HepG2 (cell line): Measurements from ENCODE around the gene SH2D2A. TPM values are rescaled to one million over a fixed set of nuclear protein-coding genes. Genes with fewer than 3 reads are reported as not detected.

Source experiments
- ATAC-seq: fragments of 200-7000 bp; cut with Tn5 transposase; 3 replicates; pipeline ENCODE4 v1.9.1; 2020; ENCODE audit warnings: mild to moderate bottlenecking, moderate library complexity
- BruUV-seq: library from RNA; stranded (reverse); fragments of 400-500 nt; replicated peaks from 2 replicates; lab custom pipeline; 2021; lab: Mats Ljungman, UMichigan
- CTCF ChIA-PET: fragments of 300-600 bp; formaldehyde crosslinking; extraction: SDS; loops from one replicate; lab custom pipeline; 2021; ENCODE audit warnings: low total read pairs, inconsistent platforms, low intra/inter-chr PET ratio; lab: Yijun Ruan, JAX
- POLR2A ChIA-PET: fragments of 350-600 bp; sonication (Branson Sonifier 250); formaldehyde crosslinking; loops from one replicate; lab custom pipeline; 2020; ENCODE audit warnings: antibody characterized with exemption, inconsistent platforms; lab: Yijun Ruan, JAX
- DNase-seq: peaks from one replicate; pipeline ENCODE4 v3.0.0-alpha.2; 2015; ENCODE audit warnings: low spot score
- FAIRE-seq: peaks from 3 replicates; lab custom pipeline; 2011; peaks lifted over from hg19 to GRCh38; lab: Jason Lieb, UNC
- H2AFZ ChIP-seq: one replicate; pipeline ENCODE4 v1.6.1; 2011; ENCODE audit warnings: low read length, inconsistent platforms
- H3K27ac ChIP-seq: fragments of 300-600 bp; 3 replicates; pipeline ENCODE4 v1.8.0; 2011; ENCODE audit warnings: mixed run types, mild to moderate bottlenecking, mixed read lengths, low read length, inconsistent platforms; ENCODE audit not compliant: insufficient read depth; ENCODE audit errors: extremely low read length
- H3K27me3 ChIP-seq, 2 experiments: fragments of 200-600 bp in 1 of 2; 2 replicates in 1 of 2; 3 replicates in 1 of 2; pipeline versions ENCODE4 v1.6.0 to v1.8.0; 2011; ENCODE audit warnings: low read length in 2 of 2, mild to moderate bottlenecking in 2 of 2, moderate library complexity in 2 of 2, inconsistent platforms in 1 of 2; ENCODE audit not compliant: insufficient read depth in 2 of 2, control insufficient read depth in 1 of 2
- H3K36me3 ChIP-seq, 2 experiments: fragments of 200-600 bp in 1 of 2; replicated peaks in 1 of 2; 2 replicates in 1 of 2; 3 replicates in 1 of 2; pipeline versions ENCODE4 v1.5.1 to v1.8.0; 2011; ENCODE audit warnings: low read length in 2 of 2, inconsistent platforms in 1 of 2; ENCODE audit not compliant: insufficient read depth in 2 of 2, control insufficient read depth in 1 of 2
- H3K4me1 ChIP-seq: 2 replicates; pipeline ENCODE4 v1.5.1; 2012; ENCODE audit warnings: low read length, inconsistent platforms; ENCODE audit not compliant: insufficient read depth
- H3K4me2 ChIP-seq: 2 replicates; pipeline ENCODE4 v1.6.0; 2011; ENCODE audit warnings: low read depth, low read length, inconsistent platforms
- H3K4me3 ChIP-seq, 3 experiments: fragments of 200-600 bp in 1 of 3; sonication (generic), shearing (Covaris generic) in 1 of 3; replicated peaks in 1 of 3; 2 replicates each; pipeline ENCODE4 v1.5.1; 2011 to 2016; ENCODE audit warnings: low read length in 3 of 3, inconsistent platforms in 2 of 3, low read depth in 2 of 3, mild to moderate bottlenecking in 2 of 3, control low read depth in 1 of 3, mixed read lengths in 1 of 3; ENCODE audit not compliant: insufficient read depth in 1 of 3
- H3K79me2 ChIP-seq: one replicate; pipeline ENCODE4 v1.6.1; 2011; ENCODE audit warnings: low read length, inconsistent platforms; ENCODE audit not compliant: insufficient read depth
- H3K9ac ChIP-seq: 2 replicates; pipeline ENCODE4 v1.6.0; 2011; ENCODE audit warnings: mild to moderate bottlenecking, low read depth, low read length, inconsistent platforms; ENCODE audit not compliant: insufficient read depth
- H3K9me3 ChIP-seq: 2 replicates; pipeline ENCODE4 v1.5.1; 2012; ENCODE audit warnings: mild to moderate bottlenecking, low read length
- H4K20me1 ChIP-seq: 2 replicates; pipeline ENCODE4 v1.6.0; 2011; ENCODE audit warnings: inconsistent platforms, mild to moderate bottlenecking, low read length, moderate library complexity; ENCODE audit not compliant: insufficient read depth
- ASH2L ChIP-seq: fragments of 300-600, 200-600 bp; sonication (generic); IDR thresholded peaks from 2 replicates; pipeline ENCODE4 v1.7.0; 2017; ENCODE audit warnings: low read depth, mild to moderate bottlenecking, moderate library complexity, mixed read lengths, low read length; ENCODE audit not compliant: insufficient read length
- ATF7 ChIP-seq, 2 experiments: fragments of 450-650 bp in 1 of 2; sonication (generic) in 1 of 2; formaldehyde crosslinking in 1 of 2; IDR thresholded peaks; 2 replicates each; pipeline versions ENCODE4 v1.4.0 to v1.6.1; 2016 to 2020; ENCODE audit warnings: antibody characterized with exemption in 1 of 2, mild to moderate bottlenecking in 1 of 2, missing genetic modification reagents in 1 of 2
- CREB1 ChIP-seq, 2 experiments: fragments of 450-650 bp in 1 of 2; IDR thresholded peaks; 2 replicates each; pipeline ENCODE4 v1.6.1; 2016 to 2017; ENCODE audit warnings: control low read depth in 1 of 2, mild to moderate bottlenecking in 1 of 2, missing compliant biosample characterization in 1 of 2, missing genetic modification characterization in 1 of 2
- MAZ ChIP-seq, 2 experiments: sonication (generic) in 1 of 2; formaldehyde crosslinking in 1 of 2; IDR thresholded peaks; 2 replicates each; pipeline versions ENCODE4 v1.5.0 to v1.6.1; 2012 to 2020; ENCODE audit warnings: low read depth in 2 of 2, mild to moderate bottlenecking in 2 of 2, borderline replicate concordance in 1 of 2, improper control_type of control experiment in 1 of 2, low read length in 1 of 2, missing genetic modification reagents in 1 of 2, moderate library complexity in 1 of 2
- MED1 ChIP-seq: sonication (generic); formaldehyde crosslinking; IDR thresholded peaks from 2 replicates; pipeline ENCODE4 v1.4.0; 2020; ENCODE audit warnings: missing genetic modification reagents
- NFYC ChIP-seq: IDR thresholded peaks from 2 replicates; pipeline ENCODE4 v1.6.1; 2016; ENCODE audit warnings: missing genetic modification reagents, missing compliant biosample characterization
- ZSCAN29 ChIP-seq: sonication (generic); formaldehyde crosslinking; conservative IDR thresholded peaks from 2 replicates; pipeline ENCODE4 v1.4.0; 2020; ENCODE audit warnings: mild to moderate bottlenecking, missing genetic modification reagents
- WGBS: methylation state at CpG from one replicate; pipeline ENCODE4 v1.1.6; 2017; ENCODE audit warnings: low lambda C conversion rate; 5-methylcytosine and 5-hydroxymethylcytosine counted together
- in situ Hi-C: cut with HindIII; loops from 2 replicates; pipeline ENCODE4 v1.10.0; 2017; ENCODE audit warnings: low pct_unique_long_range_greater_than_20kb; ENCODE audit not compliant: extremely low pct_ligation_motif_present
- intact Hi-C: fragments of 100-400 bp; cut with micrococcal nuclease; formaldehyde crosslinking; loops from one replicate; pipeline ENCODE4 v1.10.0; 2022; ENCODE audit not compliant: unreplicated experiment
- polyA plus RNA-seq, 8 experiments: library from polyadenylated mRNA; depleted of rRNA in 3 of 8; stranded (reverse) in 7 of 8; unstranded in 1 of 8; fragments of >200 nt; fragmentation: Illumina TruSeq in 4 of 8; extraction: Trizol in 4 of 8; gene quantifications; 2 replicates each; pipeline versions ENCODE4 v1.2.1 to v1.2.3, GENCODE V29; 2011 to 2016; ENCODE audit warnings: low read depth in 4 of 8, missing spikeins in 1 of 8, mixed read lengths in 1 of 8; ENCODE audit not compliant: insufficient read depth in 1 of 8
- total RNA-seq, 5 experiments: library from RNA; depleted of rRNA; stranded (reverse); fragments of >200 nt; fragmentation: Illumina TruSeq; extraction: Trizol; gene quantifications; 2 replicates each; pipeline ENCODE4 v1.2.3, GENCODE V29; 2016; ENCODE audit warnings: low read depth in 1 of 5
- TF ChIP-seq, protein P1 (sequence below): fragments of 450-650 bp; IDR thresholded peaks from 2 replicates; pipeline ENCODE4 v1.6.1; 2016

Gene SH2D2A
- total and polyA plus RNA-seq, 2 of the 13 experiments (the other 11 are each of a cell fraction or from before 2014, with no cell fraction given): 0.57 to 0.73 TPM

- DNase-seq (no peak), FAIRE-seq (no peak), ATAC-seq (no peak)
- BruUV-seq: no TSS peak
- intact Hi-C loops: loop anchor here (1.0 kb wide), 2 partner anchors 21 to 51 kb away; partner anchors contain the start of gene NTRK1
- in situ Hi-C loops: no loop called here
- no peak overlapping the region for H3K4me2 ChIP-seq
- no peak overlapping the region for H3K4me3 ChIP-seq
- H2AFZ ChIP-seq: no peak overlapping the region
- POLR2A ChIA-PET: no interaction called here
- H3K27me3 ChIP-seq: peaks cover 1 to 57% of the 10 kb centered on the region in 2 experiments; a peak in 3 of 5 replicates
- H3K36me3 ChIP-seq: no peaks in the 10 kb centered on the region
- 0 out of 2 replicates have a peak, but pooled peaks cover 5% of the 10 kb centered on the region for H4K20me1 ChIP-seq
- H3K27ac ChIP-seq: no peak overlapping the region
- H3K79me2 ChIP-seq: no peaks in the 10 kb centered on the region
- no peaks in the 10 kb centered on the region for H3K9me3 ChIP-seq
- CTCF ChIA-PET: interaction anchor here (1.3 to 1.7 kb wide), 2 partner anchors 20 to 50 kb away, joined by 14 to 21 read pairs; partner anchors contain the start of genes INSRR and NTRK1
- H3K9ac ChIP-seq: no peak overlapping the region
- TF ChIP-seq CREB1 (IDR thresholded peaks at IDR 0.05) (0 out of 2 replicates have a peak, but pooled peaks have one; percentile 16), CREB1 (CRISPR knock-in tag; IDR thresholded peaks at IDR 0.05) (no peak), ATF7 (IDR thresholded peaks at IDR 0.05) (peak; percentile 43), ATF7 (CRISPR knock-in tag; IDR thresholded peaks at IDR 0.05) (no peak), MAZ (IDR thresholded peaks at IDR 0.05; ENCODE audit: borderline replicate concordance, low read depth, low read length) (no peak), MAZ (CRISPR knock-in tag; IDR thresholded peaks at IDR 0.05; ENCODE audit: low read depth) (no peak), MED1 (no peak), ASH2L (no peak), NFYC (CRISPR knock-in tag) (no peak), ZSCAN29 (CRISPR knock-in tag) (no peak)
- TF ChIP-seq, protein P1, sequence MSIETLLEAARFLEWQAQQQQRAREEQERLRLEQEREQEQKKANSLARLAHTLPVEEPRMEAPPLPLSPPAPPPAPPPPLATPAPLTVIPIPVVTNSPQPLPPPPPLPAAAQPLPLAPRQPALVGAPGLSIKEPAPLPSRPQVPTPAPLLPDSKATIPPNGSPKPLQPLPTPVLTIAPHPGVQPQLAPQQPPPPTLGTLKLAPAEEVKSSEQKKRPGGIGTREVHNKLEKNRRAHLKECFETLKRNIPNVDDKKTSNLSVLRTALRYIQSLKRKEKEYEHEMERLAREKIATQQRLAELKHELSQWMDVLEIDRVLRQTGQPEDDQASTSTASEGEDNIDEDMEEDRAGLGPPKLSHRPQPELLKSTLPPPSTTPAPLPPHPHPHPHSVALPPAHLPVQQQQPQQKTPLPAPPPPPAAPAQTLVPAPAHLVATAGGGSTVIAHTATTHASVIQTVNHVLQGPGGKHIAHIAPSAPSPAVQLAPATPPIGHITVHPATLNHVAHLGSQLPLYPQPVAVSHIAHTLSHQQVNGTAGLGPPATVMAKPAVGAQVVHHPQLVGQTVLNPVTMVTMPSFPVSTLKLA: peak; percentile 31; the same call in 1 of the 2 replicates
- no peaks in the 10 kb centered on the region for H3K4me1 ChIP-seq
- WGBS: 13% methylated on average over 4 of the region's 9 CpGs
Observed at GRCh38 chr1:156839426-156840109, 22.9 kb upstream of the SH2D2A start.
